NCI-H187 (cell line): Measurements from ENCODE around the gene RAPGEF5.

Source experiments
- DNase-seq, 2 experiments: peaks; one replicate each; lab custom pipeline; 2025; lab: John Stamatoyannopoulos, UW

RAPGEF5 gene

DNA sequence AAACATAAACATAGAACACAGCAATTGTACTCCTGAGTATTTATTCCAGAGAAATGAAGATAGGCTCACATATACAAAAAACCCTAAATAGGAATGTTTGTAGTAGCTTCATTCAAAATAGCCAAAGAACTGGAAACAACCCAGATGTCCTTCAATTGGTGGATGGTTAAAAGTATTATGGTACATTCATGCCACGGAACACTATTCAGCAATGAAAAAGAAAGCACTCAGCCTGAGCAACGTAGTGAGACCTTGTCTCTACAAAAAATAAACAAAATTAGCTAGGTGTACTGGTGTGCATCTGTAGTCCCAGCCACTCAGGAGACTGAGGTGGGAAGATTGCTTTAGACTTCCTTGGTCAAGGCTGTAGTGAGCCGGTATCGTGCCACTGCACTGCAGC is 94.4 kb downstream of the RAPGEF5 start:
- DNase-seq, result no peak

- no peak for DNase-seq
Observed at GRCh38 chr7:22256541-22257096, 100.3 kb downstream of the RAPGEF5 start.

- no peak for DNase-seq
Observed at GRCh38 chr7:22255834-22256233, 101.1 kb downstream of the RAPGEF5 start.

- DNase-seq, result no peak
Observed at GRCh38 chr7:22255342-22255741, 101.6 kb downstream of the RAPGEF5 start.

DNA sequence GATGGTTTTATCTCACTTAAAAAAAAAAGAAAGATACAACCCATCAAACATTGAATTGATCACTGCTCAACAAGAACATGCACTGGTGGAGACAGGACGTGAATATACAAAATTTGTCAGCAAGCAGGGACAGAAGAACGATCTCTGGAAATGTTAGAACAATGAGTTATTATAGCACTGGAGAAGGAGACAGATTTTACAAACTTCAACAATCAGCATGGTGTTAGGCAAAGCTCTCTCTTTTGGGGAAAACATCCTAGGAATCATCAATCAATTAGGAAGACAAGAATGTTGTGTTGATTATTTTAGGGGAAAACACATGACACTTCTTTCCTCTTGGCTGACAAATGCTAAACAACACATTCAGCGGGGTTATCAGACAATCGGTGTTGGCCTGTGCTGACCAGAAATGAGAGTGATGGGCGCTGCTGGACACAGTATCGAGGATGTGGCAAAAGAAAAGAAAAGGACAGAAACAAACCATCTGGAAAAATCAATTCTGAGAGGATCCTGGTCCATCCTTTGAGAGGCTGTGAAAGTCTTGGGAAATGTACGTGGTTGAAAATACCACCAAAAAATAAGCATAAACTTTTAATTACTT is 103.9 kb downstream of the RAPGEF5 start:
- no peak for DNase-seq

DNA sequence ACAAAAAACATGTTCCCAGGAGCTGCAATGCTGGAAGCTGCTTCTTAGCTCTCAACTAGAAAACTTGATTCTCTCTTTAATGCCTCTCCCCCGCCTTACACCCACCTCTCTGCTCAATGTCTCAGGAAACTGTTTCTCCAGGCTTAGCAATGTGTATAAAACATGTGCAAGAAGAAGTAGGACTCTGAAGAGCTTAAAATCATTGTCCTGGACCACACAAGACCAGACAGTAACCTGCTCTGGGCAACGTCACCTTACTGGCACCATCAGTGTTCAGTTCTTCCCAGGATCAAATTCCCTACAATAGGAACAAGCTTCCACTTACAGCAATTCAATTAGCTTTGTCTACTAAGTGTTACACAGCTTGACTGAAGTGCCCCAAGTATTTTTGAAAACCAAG is 104.9 kb downstream of the RAPGEF5 start:
- DNase-seq, result no peak

GRCh38 chr7:22251281-22251680 is 105.7 kb downstream of the RAPGEF5 start:
- DNase-seq, result no peak

DNA sequence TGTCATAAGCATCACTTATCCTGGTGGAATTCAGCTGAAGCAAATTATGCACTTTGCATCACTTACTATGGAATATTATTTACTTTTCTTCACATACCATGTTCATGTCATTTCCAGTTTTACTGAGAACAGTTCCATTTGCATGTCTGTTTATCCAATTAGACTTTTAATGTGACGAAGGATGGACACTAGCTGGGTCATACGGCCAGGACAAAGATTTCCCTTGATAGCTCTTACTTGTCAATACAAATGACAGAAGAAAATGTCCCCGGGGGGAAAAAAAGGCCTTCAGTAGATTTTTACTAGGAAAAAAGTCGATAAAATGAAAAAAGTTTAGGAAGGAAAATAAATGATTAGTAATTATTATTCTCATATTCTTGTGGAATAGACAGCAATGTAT is 106.6 kb downstream of the RAPGEF5 start:
- DNase-seq, result no peak

- no peak for DNase-seq
Observed at GRCh38 chr7:22248111-22248809, 108.7 kb downstream of the RAPGEF5 start.

GRCh38 chr7:22241805-22242390 is 115.1 kb downstream of the RAPGEF5 start:
- no peak for DNase-seq

- no peak for DNase-seq
Observed at GRCh38 chr7:22240904-22241571, 115.9 kb downstream of the RAPGEF5 start.

DNA sequence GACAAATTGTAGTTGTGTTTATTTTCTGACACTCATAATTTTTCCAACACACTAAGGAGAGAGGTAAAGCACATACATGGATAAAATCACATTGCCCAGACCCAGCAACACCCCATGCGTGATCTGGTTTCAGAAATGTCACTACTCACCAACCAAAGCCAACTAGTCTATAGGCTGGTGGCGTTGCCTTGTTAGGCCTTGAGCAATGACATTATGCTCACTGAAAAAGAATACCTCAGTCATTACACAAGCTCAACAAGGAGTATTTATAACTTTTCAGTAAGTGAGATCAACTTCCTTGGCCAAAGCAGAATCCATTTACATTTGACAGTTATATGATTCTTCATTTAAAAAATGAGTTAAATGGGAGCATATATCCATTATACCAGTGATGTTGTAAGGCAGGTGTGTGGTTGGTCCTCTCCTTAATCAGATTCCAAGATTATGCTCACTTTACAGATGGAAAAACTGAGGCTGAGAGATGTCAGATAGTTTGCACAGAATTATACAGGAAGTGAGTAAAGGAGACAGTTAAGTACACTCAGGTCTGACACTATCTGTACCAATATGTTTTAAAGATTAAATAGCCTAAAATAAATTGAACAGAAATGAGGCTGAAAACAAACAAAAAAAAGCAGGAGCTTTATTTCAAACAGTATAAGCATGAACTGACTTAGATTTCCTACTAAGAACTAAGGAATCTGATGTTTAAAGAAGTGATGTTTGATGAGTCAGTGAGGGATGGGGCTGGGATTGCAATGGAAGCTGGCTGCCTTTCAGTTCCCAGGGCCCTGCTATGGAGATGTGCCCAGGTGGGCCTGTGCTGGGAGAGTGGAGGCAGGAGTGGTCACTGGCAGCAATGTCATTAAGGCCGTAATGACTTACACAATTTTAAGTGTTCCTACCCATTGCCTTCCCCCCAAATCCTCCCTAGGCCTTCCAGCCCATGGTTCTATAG is 118.3 kb downstream of the RAPGEF5 start:
- no peak for DNase-seq

DNA sequence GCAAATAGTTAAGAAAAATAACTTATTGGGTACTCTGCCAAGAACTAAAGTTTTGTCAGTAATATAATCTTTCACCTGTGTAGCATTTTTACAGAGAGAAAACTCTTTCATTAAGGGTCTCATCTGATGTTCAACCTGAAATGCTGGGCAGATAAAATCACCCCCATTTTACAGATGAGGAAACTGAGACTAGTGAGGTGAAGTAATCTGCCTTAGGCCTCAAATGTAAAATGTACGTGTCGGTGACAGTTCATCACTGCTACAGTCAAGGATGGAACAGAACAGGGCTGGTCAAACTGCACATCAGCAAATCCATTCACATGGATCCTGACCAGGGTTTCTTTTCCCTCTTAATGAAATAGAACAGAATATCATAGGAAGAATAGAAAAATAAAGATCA is 121.8 kb downstream of the RAPGEF5 start:
- no peak for DNase-seq

DNA sequence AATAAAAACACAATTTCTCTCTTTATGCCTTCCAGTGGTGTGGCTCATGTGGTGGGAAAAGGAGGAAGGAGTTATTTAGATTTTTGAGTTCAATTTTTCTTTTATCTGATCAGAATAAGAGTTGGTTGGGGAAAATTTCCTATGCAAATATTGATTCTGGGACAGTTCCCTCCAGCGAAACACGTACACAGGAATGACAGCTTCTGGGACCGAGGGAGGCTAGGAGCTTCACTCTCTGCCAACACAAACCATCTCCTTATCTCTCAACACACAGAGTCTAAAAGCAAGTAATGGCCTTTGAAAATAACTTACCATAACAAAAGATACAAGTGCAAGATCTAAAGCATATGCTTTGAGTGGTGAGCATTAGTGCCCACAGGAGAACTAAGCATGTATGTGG is 122.7 kb downstream of the RAPGEF5 start:
- DNase-seq, result no peak

DNA sequence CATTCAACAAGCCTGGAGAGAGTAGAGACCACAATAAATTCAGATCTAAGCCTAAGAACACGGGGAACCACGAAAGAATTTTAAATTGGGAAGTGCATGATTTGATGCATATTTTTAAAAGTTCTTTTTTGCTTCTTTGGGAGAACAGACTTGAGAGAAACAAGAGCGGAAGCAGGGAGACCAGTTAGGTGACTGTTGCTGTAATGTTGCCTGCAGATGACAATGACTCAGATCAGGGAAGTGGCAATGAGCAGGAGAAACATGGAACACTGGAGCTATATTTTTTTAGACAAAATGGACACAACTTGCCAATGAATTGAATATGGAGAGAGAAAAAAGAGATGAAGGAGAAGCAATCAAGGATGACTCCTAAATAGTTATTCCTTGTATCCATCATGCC is 125.1 kb downstream of the RAPGEF5 start:
- no peak for DNase-seq

DNA sequence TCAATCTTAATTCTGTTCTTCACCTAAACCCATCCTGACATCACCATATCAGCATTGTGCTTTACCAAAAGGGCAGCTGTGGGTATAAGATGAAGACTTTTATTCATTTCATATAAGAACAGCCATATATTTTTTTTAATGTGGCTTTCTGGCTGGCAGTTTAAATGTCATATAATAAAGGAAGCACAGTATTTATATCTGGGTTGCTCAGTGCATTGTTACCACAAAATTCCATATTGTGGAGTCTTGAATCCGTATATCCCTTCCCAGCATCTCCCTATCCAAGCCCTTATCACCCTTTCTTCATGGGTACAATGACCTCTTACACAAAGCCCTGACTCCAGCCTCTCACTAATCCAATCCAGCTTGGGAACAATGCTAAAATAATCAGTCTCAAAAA is 125.8 kb downstream of the RAPGEF5 start:
- no peak for DNase-seq

DNA sequence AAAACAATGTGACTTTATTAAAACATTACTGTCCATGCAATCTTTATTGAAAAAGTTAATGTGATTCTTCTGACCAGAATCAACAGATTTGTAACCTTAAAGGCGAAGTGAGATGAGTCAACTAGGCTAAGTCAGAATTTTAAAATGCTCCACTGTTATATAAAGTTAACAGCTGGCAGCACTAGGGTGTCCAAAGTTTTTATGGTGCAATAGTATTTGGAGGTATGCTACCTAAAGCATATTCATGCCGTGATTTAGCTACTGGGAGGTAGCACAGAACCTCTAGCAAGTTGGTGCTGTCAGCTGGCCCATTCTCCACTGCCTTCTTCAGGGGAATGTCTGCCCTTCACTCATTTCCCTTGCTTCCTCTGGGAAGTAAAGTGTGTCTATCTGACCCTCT is 126.7 kb downstream of the RAPGEF5 start:
- DNase-seq, result no peak

GRCh38 chr7:22229148-22229547 is 127.8 kb downstream of the RAPGEF5 start:
- DNase-seq, result no peak

DNA sequence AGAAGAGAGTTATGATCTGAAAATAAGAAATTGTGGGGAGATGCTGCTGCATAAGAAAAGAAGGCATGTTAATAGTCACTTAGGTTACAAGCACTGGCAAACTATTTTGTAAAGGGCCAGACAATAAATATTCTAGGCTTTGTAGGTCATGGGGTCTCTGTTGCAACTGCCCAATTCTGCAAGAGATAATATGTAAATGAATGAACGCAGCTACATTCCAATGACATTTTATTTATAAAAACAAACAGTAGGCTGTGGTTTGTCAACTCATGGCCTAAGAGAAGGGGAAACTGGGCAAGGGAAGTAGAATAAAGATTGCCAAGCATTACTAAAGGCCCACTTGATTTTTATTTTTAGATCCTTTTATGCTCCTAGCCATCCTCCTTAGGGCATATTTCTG is 133.1 kb downstream of the RAPGEF5 start:
- no peak for DNase-seq

- no peak for DNase-seq
Observed at GRCh38 chr7:22220941-22221340, 136.0 kb downstream of the RAPGEF5 start.

- no peak for DNase-seq
Observed at GRCh38 chr7:22219739-22220493, 137.0 kb downstream of the RAPGEF5 start.
